Heart right ventricle (tissue), 16 donors: Measurements from ENCODE around the gene PPP3CA. TPM values are rescaled to one million over a fixed set of nuclear protein-coding genes. Genes with fewer than 3 reads are reported as not detected.

Experiments used
- ATAC-seq, 8 donors: fragments of 200-7000 bp; cut with Tn5 transposase; one replicate each; pipeline ENCODE4 v1.9.1; 2020; ENCODE audit warnings: mild to moderate bottlenecking in 8 of 8, moderate library complexity in 8 of 8, moderate number of reproducible peaks in 1 of 8
- DNase-seq, 2 donors: peaks; one replicate each; pipeline ENCODE4 v3.0.0-alpha.2; 2020
- H3K27ac ChIP-seq, 10 donors: fragments of 200-600 bp; sonication (generic) in 2 of 10; one replicate each; pipeline versions ENCODE4 v1.5.0 to v1.8.0; 2020 to 2022; ENCODE audit warnings: mild to moderate bottlenecking in 3 of 10
- H3K27me3 ChIP-seq, 7 donors: fragments of 200-600 bp; one replicate each; pipeline ENCODE4 v1.8.0; 2021 to 2022; ENCODE audit warnings: mild to moderate bottlenecking in 2 of 7
- H3K36me3 ChIP-seq, 9 donors: fragments of 200-600 bp; sonication (generic) in 1 of 9; one replicate each; pipeline versions ENCODE4 v1.5.0 to v1.8.0; 2020 to 2022; ENCODE audit warnings: mild to moderate bottlenecking in 2 of 9
- H3K4me1 ChIP-seq, 9 donors: fragments of 200-600 bp; sonication (generic) in 1 of 9; one replicate each; pipeline versions ENCODE4 v1.5.0 to v1.8.0; 2020 to 2022; ENCODE audit warnings: mild to moderate bottlenecking in 4 of 9
- H3K4me3 ChIP-seq, 10 donors: fragments of 200-600 bp; sonication (generic) in 2 of 10; one replicate each; pipeline versions ENCODE4 v1.5.0 to v1.8.0; 2020 to 2022; ENCODE audit warnings: mild to moderate bottlenecking in 7 of 10, moderate library complexity in 2 of 10
- H3K9me3 ChIP-seq, 11 donors: fragments of 200-600 bp in 10 of 11; sonication (generic) in 2 of 11; one replicate each; pipeline versions ENCODE4 v1.5.0 to v1.8.0; 2013 to 2022; ENCODE audit warnings: mild to moderate bottlenecking in 2 of 11, control low read depth in 1 of 11, moderate library complexity in 1 of 11
- CTCF ChIP-seq, 9 donors: fragments of 200-600 bp; sonication (generic) in 2 of 9; IDR thresholded peaks; one replicate each; pipeline versions ENCODE4 v1.5.0 to v1.8.0; 2021 to 2022; ENCODE audit warnings: antibody characterized with exemption in 9 of 9, mild to moderate bottlenecking in 5 of 9, moderate library complexity in 1 of 9
- WGBS, 2 donors: extraction: QIAGEN DNeasy Blood & Tissue Kit; methylation state at CpG; one replicate each; pipeline ENCODE4 v1.1.7; 2013; ENCODE audit warnings: inconsistent platforms in 1 of 2; 5-methylcytosine and 5-hydroxymethylcytosine counted together
- intact Hi-C, 10 donors: fragments of 100-400 bp; cut with DNase I; formaldehyde crosslinking; loops; one replicate each; pipeline versions ENCODE4 v1.11.1 to v1.14.2; 2022
- polyA plus RNA-seq, 2 donors: library from polyadenylated mRNA; stranded (reverse); fragments of 200-250 nt; gene quantifications; one replicate each; pipeline ENCODE4 v1.2.3, GENCODE V29; 2013
- total RNA-seq, 10 donors: library from RNA; stranded (reverse); fragmentation: NEBNext Ultra II Directional in 3 of 10; extraction: Animal tissue kit (Norgen Biotek cat#: 25700) in 3 of 10; gene quantifications; one replicate each; pipeline versions ENCODE4 v1.2.1 to v1.2.4, GENCODE V29; 2021 to 2023
- donor health status: Arrhythmogenic right ventricular cardiomyopathy.
- donor health status: ischemic (EF 13 %, LVEDD 7.1; RV severe dilation, severe dysfunction).
- donor health status: healthy with polysubstance abuse.
- donor health status: DM: no; HTN: yes; CAD: no.
- donor health status: DM: no; HTN: no; CAD: no.
- donor health status: ischemic (EF 25% LVEDD 6.9; RV normal size, moderate dysfunction).
- donor health status: ischemic (EF 25% LVEDD 5.7; RV mildly dilated, moderate dysfunction).
- donor health status: healthy.
- donor health status: DM: yes; HTN: yes; CAD: no.
- donor health status: Ischemic cardiomyopathy.
- donor health status: ischemic (EF 35%, LVEDD 5.7; RV mildly dilated, moderate dysfunction).
- donor health status: nonischemic (EF 11% LVEDD 7.7; RV severe dilation, severe dysfunction).
- donor health status: DM: yes; HTN: yes; CAD: no.
- donor health status: PGD.
- donor health status: ischemic (EF 29% LVEDD 5.4; RV normal size, mild dysfunction).
- donor health status: nonischemic (EF 23%, LVEDD 6.1; RV moderate dilation, normal function).

PPP3CA gene
- total and polyA plus RNA-seq, 12 donors: 8.1 to 30.8 (median 19.1) TPM

- no peak overlapping the region for H3K4me3 ChIP-seq
- no peak for TF ChIP-seq CTCF (IDR thresholded peaks at IDR 0.05)
- peaks cover 0 to 25% (median 0%) of the 10 kb centered on the region in 9 donors for H3K4me1 ChIP-seq
- no peaks in the 10 kb centered on the region for H3K27me3 ChIP-seq
- H3K9me3 ChIP-seq: no peaks in the 10 kb centered on the region
- DNase-seq: no peak
- H3K27ac ChIP-seq: no peak overlapping the region
- ATAC-seq: no peak
- intact Hi-C loops: no loop called here
- no peaks in the 10 kb centered on the region for H3K36me3 ChIP-seq
- WGBS, 2 donors: 74 to 86% methylated on average over 4 of the region's 4 CpGs
Observed at GRCh38 chr4:101142259-101142658, 205.1 kb downstream of the PPP3CA start.

- intact Hi-C loops: no loop called here
- Histone ChIP-seq H3K27ac (no peak overlapping the region), H3K27me3 (no peaks in the 10 kb centered on the region), H3K4me3 (no peak overlapping the region), H3K9me3 (no peaks in the 10 kb centered on the region), H3K4me1 (peaks cover 0 to 25% (median 0%) of the 10 kb centered on the region in 9 donors), H3K36me3 (no peaks in the 10 kb centered on the region)
- TF ChIP-seq CTCF (IDR thresholded peaks at IDR 0.05): no peak
- WGBS, 2 donors: 85 to 88% methylated on average over 4 of the region's 4 CpGs
- ATAC-seq (no peak), DNase-seq (no peak)
Observed at GRCh38 chr4:101141855-101142254, 205.5 kb downstream of the PPP3CA start.

- intact Hi-C loops: no loop called here
- DNase-seq (no peak), ATAC-seq (no peak)
- Histone ChIP-seq H3K27me3 (no peaks in the 10 kb centered on the region), H3K36me3 (no peaks in the 10 kb centered on the region), H3K4me3 (no peak overlapping the region), H3K4me1 (peaks cover 0 to 25% (median 0%) of the 10 kb centered on the region in 9 donors), H3K9me3 (no peaks in the 10 kb centered on the region), H3K27ac (no peak overlapping the region)
- WGBS, 2 donors: 90 to 94% methylated on average over 5 of the region's 5 CpGs
- TF ChIP-seq CTCF (IDR thresholded peaks at IDR 0.05): no peak
Observed at GRCh38 chr4:101141230-101141629, 206.1 kb downstream of the PPP3CA start.

- no peak overlapping the region for H3K4me3 ChIP-seq
- DNase-seq (no peak), ATAC-seq (no peak)
- H3K27me3 ChIP-seq: no peaks in the 10 kb centered on the region
- no peak for TF ChIP-seq CTCF (IDR thresholded peaks at IDR 0.05)
- intact Hi-C loops: no loop called here
- no peak overlapping the region for H3K27ac ChIP-seq
- H3K4me1 ChIP-seq: peaks cover 0 to 30% (median 0%) of the 10 kb centered on the region in 9 donors
- no peaks in the 10 kb centered on the region for H3K9me3 ChIP-seq
- no peaks in the 10 kb centered on the region for H3K36me3 ChIP-seq
Observed at GRCh38 chr4:101140228-101140627, 207.1 kb downstream of the PPP3CA start.
